HG03280 (cell line): Measurements from ENCODE around the gene KIF17.

Source experiments
- ATAC-seq: cut with Tn5 transposase; IDR thresholded peaks from one replicate; pipeline ENCODE4 v1.9.1; 2021; ENCODE audit warnings: mild to moderate bottlenecking, moderate library complexity; ENCODE audit not compliant: unreplicated experiment

The KIF17 gene

DNA sequence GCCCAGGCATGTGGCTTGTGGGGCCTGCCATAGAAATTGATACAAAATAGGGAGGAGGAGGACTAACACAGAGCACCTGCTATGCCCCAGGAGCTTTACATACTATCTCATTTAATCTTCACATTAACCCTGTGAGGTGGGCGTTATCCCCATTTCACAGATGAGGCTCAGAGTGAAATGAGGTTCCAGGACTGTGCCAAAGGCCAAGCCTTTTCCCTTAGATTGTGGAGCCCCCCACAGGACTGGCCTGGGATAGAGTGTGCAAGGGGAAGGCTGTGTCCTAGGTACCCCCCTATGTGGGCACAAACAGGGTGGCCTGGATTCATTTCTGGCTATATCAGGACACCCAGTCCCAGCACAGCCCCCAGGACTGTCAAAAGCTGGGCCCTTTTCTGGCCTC, 54.4 kb downstream of the KIF17 start:
- no peak for ATAC-seq

DNA sequence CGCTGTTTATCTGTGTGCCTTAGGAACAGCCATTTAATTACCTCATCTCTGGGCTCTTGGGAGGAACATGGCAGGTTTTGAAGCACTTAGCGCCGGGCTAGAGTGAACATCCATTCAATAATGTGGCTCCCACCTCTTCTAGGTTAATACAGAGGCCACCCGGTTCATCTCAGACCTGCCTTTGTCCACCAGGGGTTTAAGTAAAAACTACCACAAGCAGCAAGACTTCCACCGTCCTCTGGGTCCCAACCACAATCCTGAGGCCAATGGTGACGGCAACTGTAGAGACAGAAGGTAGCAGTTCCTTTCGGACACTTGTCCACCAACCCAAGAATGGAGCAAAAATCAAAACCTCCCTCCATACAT, 55.7 kb downstream of the KIF17 start:
- no peak for ATAC-seq

DNA sequence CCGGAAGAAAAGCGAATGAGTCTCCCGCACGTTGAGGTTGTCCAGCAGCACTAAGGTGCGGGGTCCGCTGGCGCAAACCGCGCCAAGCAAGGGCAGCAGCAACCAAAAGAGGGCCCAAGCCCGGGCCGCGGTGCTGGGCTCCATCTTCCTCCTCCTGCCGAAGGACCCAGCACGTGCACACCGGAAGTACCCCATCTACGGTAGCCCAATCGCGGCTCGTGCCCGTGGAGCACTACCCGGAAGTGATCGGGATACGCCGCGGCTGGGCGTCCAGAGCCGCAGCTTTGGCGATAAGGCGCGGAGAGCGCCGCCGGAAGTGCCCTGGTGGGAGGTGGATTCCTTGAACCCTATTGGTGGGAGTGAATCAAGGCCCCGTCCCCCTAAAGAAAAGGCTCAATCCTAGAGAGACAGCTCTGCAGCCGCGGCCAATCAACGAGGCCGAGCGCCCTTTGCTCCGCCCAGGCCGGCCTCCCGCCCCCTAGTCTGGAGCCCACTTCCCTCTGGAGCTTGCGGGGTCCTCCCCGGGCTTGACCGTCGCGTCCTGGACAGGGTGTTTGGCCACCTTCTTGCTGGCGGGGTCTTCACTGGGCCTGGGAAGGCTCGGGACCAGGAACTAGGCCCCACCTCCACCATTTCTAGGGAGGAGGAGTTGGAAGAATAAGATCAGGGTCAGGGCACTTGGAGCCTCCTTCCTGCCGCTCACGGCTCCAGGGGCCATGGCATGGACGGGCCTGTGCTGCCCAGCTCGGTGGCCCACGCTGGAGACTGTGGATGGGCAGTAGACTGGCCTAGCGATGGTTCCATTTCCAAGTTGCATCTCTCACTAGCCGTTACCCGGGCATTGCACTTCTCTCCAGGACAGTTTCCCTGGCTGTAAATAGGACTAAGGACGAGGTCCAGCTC, 56.3 kb downstream of the KIF17 start, which contains the start of gene DDOST:
DDOST (minus strand) TSS at position 163 of the 903 bp plus-strand sequence; CDS start at position 144, 19 bp downstream.
- ATAC-seq, result peak; percentile 98

DNA sequence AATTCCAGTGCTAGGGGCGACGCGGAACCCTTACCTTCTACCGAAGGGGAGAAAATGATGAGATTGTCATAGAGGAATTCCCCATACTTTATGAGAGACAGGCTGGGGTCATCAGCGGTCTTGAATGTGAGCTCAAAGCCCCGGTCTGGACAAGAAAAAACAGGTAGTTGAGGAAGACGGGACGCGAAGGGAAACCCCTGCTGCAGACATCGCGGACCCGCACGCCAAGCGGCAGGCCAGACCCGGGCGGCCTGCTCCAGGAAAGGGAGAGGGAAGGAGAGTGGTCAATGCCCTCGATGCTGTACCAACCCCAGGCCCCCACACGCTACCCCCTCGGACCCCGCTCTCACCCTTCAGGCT, 57.0 kb downstream of the KIF17 start:
- peak; percentile 5 for ATAC-seq

DNA sequence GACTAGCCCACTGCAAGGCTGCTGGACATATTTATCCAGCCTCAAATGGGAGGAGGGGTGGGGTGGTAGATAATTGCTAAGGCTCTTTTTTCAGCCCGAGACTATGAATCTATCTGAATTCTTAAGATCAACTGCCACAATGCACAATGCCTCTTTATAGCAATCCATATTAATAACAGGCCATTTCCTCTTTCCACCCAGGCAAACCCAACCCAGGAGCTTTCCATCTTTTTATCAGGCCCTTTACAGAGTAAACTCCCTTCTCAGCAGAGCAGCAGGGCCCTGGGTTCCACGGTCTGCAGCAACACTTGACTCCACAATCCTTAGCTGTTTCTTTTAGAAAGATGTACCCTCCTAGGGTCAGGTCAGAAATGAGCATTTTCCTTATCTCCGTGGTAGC, 57.4 kb downstream of the KIF17 start:
- no peak for ATAC-seq

DNA sequence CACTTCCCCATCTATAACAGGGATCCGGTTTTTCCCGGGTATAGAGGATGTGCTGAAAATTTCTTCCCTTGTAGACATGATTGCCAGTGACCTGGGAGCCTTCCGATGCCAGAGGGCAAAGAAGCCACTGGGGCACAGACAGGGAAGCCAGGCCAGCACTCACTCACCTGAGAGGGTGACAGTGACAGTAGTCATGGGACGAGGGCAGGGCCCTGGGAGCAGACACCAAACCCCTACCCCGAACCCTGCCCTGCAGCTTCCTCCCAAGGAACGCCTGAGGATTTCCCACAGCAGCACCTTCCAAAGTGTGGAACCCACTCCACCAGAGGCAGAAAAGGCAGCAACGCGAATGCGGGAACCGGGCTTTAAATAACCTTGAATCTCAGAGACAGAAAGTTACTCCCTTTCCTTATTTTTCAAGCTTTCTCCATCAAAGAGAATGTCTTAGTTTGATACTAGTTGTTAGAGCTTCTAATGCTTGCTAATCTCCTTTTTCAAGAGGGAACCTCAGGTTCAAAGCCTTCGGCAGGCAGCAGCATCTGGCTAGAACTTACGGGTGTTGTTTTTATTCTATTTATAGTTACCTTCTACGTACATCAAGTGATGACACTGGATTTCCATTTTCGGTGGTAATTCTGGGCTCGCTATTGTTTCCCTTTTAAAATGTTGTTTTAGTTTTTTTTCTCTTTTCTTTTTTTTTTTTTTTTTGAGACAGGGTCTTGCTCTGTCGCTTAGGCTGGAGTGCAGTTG, 59.5 kb downstream of the KIF17 start:
- no peak for ATAC-seq

DNA sequence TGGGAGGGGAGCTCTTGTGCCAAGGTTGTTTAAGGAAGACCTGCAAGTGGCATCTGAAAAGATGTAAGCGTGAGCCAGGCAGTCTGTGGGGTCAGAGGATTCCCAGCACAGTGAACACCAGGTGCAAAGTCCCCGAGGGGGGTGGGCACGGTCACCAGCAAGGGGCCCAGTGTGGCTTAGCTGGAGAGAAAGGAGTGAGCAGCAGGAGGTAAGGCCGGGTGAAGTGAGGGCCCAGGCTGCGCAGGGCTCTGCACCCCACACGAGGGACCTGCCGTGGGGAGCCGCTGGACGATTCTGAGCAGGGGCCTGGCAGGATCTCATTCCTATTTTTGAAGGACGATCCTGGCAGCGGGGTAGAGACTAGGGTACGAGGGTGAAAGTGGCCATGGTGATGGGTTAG, 60.8 kb downstream of the KIF17 start:
- ATAC-seq, result no peak

DNA sequence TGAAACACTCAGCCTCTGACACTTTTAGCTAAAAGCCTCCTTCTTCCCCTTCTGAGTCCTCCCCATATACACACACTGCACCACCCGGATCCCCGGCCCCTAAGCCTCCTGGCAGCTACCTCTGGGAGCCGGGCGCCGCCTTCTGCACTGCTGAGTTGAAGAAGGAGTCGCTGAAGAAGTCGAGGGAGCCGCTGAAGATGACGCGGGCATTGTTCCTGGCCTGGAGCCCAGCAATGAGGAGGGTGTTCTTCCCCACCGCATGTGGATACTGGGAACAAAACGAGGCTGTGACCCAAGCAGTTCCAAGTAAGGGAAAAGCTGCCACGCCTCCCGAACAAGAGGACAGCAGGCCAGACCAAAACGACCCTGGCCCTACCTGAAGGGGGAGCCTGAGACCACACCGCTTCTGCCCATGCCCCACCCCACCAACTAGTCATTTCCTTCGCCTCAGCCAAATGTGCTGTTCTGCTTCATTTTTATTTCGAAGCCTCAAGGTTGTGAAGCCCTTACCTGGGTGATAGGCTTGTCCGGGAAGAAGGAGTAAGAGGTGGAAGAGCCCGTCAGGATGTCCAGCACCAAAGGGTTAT, 63.6 kb downstream of the KIF17 start:
- no peak for ATAC-seq

DNA sequence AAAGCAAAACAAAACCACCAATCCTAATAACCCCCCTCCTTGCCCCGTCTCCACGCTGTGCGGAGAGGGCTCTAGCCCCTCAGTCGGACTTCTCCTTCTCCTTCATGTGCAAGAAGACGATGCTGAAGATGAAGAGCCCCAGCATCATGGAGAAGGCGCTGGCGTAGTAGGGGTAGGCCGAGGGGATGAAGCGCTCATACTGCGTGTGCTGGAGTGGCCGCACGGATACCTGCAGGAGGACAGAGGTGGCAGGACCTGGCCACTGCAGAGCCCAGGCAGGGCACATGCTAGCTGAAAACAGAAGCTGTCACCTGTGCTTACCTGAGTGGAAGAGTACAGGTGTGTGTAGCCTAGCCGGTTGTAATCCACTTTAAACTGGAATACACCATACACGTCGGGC, 65.5 kb downstream of the KIF17 start:
- ATAC-seq, result no peak

DNA sequence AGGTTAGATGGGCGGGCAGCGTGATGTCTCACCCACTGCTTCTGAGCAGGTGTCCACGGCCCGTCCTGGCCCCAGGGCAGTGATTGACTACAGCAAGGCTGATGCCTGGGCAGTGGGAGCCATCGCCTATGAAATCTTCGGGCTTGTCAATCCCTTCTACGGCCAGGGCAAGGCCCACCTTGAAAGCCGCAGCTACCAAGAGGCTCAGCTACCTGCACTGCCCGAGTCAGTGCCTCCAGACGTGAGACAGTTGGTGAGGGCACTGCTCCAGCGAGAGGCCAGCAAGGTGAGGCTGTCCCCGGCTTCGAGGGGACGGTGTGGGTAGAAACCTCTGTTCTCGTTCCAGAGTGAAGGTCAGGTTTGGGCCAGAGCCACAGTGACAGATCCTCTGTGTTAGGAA, 68.9 kb downstream of the KIF17 start:
- no peak for ATAC-seq

DNA sequence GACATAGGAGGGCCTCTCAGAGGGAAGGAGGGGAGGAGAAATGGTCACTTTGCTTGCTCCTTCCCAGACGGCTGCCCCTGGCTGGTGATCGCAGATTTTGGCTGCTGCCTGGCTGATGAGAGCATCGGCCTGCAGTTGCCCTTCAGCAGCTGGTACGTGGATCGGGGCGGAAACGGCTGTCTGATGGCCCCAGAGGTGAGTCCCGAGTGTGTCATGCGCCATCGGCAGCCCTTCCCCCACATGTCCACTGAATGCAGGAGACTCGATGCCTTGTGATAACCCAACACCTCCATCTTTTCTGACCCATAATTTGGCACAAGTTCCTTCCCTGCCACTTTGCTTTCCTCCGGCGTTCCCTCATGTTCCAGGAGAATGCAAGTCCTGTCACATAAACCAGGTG, 69.4 kb downstream of the KIF17 start:
- ATAC-seq, result no peak

DNA sequence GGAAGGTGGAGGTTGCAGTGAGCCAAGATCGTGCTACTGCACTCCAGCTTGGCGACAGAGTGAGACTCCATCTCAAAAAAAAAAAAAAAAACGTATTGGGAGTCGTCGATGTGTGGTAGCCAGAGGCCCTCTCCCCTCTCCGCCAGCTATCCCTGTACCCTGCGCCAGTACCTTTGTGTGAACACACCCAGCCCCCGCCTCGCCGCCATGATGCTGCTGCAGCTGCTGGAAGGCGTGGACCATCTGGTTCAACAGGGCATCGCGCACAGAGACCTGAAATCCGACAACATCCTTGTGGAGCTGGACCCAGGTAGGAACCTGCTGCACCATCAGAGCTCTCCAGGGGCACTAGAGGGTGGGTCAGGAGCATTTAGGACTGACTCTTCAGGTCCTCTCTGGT, 72.4 kb downstream of the KIF17 start:
- ATAC-seq, result no peak

DNA sequence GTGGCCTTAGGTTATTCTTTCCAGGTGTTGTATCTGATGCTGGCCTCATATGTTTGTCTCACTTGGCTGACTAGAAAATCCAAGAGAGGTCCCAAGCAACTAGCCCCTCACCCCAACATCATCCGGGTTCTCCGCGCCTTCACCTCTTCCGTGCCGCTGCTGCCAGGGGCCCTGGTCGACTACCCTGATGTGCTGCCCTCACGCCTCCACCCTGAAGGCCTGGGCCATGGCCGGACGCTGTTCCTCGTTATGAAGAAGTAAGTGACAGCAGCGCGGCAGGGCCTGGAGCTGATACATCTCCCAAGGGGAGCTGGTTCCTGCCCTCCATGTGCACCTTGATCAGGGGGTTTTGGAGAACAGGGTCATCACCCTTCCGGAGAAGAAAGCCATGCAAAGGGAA, 73.4 kb downstream of the KIF17 start:
- ATAC-seq, result no peak

DNA sequence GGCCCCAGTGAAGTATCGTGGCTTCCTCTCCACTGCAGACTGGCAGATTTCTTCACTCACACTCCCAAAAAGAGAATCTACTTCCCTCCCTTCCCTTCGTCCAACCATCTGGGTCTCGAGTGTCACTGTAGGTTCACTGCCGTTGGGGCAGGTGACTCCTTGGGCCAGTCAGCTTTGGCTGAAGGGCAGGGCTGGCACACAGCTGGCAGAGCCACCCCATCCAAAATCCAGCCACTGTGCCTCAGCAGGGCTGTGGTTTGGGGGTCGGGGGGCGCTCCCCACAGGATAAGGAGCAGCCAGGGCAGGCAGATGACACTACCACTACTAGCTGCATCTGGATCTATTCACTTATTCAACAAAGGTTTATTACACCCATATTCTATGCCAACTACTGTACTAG, 74.7 kb downstream of the KIF17 start:
- ATAC-seq, result no peak

DNA sequence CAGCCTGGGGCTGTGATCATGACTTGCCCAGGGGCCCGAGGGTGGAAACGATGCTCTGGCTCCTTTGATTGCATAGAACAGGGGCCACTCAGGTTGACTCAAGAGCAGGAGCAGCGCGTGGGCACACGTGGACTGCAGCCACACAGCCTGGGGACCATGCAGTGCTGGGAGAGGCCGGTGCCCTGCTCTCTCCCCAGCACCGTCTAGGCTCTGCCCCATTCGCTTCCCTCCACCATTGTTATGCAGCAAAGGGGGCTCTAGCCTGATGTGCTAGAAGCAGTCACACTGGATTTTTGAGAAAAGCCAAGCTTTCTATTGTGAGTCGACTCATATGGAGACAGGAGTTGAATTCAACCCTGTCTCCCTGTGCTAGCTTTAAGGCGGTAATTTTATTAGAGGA, 75.8 kb downstream of the KIF17 start:
- ATAC-seq, result no peak

DNA sequence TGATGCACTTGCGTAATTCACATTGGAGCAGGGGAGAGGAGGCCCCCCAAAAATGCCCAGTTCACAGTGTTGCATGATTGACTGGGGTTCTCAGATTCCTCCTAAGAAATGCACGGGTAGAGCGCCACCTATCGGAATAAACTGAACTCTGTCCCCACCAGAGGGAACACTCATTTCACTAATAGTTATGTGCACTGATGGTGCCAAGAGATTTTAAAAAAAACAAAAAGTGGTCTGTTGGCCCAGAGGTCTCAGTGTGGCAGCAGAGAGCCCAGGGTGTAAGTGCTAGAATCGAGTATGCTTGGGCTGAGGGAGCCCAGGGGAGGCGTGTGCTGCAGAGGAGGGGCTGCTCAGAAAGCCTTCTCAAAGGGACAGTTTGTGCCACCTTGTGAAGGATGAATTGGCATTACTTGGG, 77.6 kb downstream of the KIF17 start:
- no peak for ATAC-seq

DNA sequence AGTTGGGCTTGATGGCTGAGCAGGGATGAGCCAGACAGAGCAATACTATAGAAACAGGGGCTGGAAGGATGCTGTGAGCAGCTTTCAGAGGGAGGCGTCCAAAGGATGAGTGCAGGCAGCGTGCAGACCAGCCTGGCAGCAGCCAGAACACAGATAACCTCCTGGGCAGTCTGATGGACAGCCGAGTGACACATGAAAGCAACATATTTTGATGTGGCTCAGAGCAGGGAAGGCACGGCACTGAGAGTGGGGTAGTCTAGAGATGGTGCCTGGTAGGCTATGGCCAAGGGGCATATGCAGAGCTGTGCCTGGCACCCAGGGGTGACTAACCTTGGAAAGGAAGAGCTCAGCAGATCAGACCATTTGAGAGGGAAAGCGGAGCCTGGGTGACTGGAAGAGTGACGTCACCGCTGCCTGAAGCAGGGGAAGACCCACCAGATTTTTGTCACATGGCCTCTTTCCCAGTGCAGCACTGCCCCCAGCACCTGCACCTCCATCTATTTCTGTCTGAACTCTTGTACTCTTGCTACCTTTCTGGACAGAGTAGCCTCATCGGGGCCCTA, 80.9 kb downstream of the KIF17 start:
- no peak for ATAC-seq

DNA sequence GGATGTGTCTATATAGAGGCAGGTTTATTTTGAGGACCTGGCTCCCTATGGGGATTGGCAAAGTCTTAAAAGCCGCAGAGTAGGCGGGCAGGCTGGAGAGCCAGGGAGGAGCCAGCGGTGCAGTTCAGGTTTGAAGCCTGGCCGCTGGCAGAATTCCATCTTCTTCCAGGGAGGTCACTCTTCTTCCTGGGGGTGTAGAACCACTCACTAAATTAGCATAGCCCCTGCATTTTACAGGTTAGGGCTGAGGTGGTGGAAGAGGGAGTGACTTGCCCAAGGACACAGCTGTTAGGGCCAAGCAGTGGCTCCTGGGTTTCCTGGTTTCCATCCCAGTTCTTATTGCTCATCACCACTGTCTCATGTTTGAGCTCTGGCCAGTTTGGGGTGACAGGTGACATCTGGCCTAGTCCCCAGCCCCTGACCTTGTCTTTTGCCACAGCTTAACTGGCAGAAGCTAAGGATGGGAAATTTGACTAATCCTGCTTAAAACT, 83.2 kb downstream of the KIF17 start:
- no peak for ATAC-seq

DNA sequence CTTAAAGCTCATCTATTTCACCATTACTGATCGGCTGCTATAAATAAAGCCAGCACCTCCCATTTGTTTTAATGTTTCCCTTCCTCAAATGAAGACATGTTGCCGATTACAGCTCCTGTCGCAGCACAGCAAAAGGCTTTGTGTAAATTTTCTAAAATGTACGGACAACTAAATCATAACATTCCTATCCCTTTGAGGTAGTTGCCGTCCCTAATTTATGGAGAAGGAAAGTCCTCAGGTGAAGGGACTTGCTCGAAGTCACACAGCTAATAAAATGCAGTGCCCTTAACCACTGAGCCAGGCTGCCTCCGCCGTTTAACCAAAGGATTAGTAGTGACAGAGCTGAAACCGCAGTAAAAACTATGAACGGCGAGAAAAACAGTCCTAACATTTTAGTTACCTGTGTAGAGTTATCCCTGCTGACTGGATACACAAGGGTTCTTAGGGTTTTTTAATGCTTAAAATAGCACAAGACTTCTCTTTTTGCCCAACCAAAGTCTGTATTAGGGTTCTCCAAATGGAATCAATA, 83.7 kb downstream of the KIF17 start:
- ATAC-seq, result no peak

DNA sequence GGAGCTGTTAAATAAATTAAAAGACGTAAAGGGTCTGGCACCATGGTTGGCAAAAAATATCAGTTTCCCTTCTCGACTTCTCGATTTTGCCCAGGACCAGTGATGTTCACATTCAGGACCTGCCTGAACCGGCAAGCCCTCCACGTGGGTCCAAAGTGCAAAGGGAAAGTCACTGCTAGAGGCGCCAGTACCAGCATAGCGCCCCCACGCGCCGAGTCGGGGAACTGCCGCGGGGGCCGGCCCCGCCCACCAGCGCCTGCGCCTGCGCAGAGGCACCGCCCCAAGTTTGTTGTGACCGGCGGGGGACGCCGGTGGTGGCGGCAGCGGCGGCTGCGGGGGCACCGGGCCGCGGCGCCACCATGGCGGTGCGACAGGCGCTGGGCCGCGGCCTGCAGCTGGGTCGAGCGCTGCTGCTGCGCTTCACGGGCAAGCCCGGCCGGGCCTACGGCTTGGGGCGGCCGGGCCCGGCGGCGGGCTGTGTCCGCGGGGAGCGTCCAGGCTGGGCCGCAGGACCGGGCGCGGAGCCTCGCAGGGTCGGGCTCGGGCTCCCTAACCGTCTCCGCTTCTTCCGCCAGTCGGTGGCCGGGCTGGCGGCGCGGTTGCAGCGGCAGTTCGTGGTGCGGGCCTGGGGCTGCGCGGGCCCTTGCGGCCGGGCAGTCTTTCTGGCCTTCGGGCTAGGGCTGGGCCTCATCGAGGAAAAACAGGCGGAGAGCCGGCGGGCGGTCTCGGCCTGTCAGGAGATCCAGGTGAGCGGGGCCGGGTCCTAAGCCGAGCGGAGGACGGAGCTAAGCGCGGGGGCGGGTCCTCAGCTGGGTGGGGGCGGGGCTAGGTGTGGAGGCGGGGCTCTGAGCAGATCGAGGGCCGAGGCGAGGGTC, 84.4 kb downstream of the KIF17 start, which contains the start of gene PINK1:
PINK1 (plus strand) TSS at position 269 of the 875 bp plus-strand sequence; CDS start at position 360, 91 bp downstream.
- ATAC-seq, result peak; percentile 61
